ENCODE data around the gene PADI1. TPM values are rescaled to one million over a fixed set of nuclear protein-coding genes. Genes with fewer than 3 reads are reported as not detected.

Gene PADI1
- total RNA-seq, 1 experiment from 2014 or later, result not detected

- no peak for DNase-seq (ENCODE audit: extremely low read depth, low read depth)
Observed at GRCh38 chr1:17195731-17196130, 9.2 kb upstream of the PADI1 start.

- no peak for DNase-seq (ENCODE audit: extremely low read depth, low read depth)
Observed at GRCh38 chr1:17196496-17197185, 8.3 kb upstream of the PADI1 start.

DNA sequence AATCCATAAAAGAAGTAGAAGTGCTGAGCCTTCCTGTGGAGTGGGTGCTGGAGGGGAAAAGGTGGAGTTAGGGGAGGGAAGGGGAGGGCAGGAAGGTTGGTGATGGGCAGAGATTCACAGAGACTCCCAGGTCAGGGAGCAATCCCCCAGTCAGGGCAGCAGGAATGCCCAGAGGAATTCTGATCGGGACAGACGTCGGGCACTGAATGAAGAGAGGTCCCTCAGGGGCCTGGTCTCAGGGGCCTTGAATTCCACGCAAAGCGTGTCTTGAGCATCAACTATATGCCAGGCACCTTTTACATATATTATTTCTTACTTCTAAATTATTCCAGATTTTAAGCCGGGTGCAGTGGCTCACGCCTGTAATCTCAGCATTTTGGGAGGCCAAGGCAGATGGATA, 7.2 kb upstream of the PADI1 start:
- DNase-seq (ENCODE audit: extremely low read depth, low read depth), result no peak

DNA sequence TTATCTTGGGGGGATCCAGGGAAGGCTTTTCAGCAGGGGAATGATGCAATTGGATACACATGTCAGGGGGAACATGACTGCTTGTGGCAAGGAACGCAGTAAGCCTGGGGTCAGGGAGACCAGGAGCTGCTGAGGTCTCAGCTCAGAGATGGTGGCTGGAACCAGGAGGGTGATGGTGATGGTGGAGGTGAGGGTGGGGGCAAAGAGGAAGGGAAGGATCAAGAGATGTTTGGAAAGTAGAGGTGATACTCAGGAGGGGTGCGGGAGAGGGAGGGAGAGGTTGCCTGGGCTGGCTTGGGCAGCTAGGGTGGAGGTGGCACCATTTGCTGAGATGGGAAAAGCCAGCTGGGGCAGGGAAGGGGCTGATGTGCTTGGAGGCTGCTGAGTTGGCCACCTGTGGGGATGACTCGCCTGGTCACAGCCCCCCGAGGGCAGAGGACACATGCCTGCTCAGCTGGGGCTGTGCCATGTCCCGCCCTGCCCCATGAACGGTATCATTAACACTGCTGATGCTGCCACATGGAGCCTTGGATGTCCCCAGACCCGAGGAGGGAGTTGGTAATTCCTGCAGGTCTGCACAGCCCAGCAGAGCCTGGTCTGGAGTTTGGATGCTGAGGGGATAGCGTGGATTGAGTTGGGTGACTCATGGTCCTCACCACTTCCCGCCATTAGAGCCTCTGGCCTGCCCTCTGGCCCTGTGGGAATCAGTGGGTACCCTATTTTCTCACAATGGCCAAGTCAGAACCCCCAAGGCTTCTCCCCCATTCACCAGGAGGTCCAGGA, 6.3 kb upstream of the PADI1 start:
- no peak for DNase-seq (ENCODE audit: extremely low read depth, low read depth)

GRCh38 chr1:17199267-17200044, 5.5 kb upstream of the PADI1 start:
- no peak for DNase-seq (ENCODE audit: extremely low read depth, low read depth)

DNA sequence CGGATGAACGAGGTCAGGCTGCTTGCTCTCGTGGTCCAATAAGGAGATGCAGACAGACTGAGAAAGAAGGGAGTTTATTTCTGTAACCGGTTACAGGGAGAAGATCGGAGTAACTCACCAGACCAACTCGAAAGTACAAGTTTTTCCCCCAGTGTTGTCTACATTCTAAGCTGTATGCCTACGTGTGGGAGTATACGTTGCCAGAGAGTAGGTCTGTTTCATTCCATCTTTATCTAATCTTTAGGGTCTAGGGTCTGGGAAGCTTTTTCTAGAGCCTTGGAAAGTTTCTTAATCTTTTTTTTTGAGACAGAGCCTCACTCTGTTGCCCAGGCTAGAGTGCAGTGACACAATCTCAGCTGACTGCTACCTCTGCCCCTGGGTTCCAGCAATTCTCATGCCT, 4.7 kb upstream of the PADI1 start:
- DNase-seq (ENCODE audit: extremely low read depth, low read depth), result no peak

- no peak for DNase-seq (ENCODE audit: extremely low read depth, low read depth)
Observed at GRCh38 chr1:17200756-17201155, 4.2 kb upstream of the PADI1 start.

DNA sequence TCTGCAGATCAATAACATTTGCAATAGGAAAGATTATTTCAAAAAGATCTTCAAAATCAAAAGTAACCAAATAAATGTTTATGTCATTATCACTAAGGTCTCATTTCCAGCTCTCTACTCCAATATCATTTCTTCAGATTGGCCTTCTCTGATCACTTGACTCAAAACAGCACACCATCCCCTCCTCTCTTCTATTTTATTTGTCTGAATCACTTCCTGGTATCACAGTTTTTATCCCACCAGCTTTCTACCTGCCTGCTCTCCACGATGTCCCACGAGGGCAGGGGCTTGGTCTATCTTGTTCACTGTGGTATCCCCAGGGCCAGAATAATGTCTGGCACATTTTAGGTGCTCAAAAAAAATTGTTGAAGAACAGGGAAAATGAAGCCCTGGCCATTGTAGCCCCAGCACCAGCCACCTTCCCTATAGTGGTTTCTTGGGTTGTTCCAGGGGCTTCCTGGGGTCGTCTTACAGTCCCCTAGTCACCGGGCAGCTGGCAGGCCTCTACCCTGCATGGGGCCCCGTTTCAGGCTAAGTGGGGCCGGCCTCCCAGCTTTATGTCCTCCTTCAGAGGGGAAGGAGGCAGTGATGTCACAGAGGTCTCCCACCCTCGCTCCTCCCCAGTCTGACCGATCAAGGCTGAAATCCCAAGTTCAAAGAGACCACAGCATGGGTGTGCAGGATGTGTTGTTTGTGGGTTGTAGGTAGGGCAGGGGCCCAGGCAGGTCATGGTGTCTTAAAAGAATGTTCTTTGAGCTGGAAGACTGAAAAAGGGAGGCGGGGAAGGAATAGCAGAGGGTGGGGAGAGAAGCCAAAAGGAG, 3.5 kb upstream of the PADI1 start:
- no peak for DNase-seq (ENCODE audit: extremely low read depth, low read depth)

DNA sequence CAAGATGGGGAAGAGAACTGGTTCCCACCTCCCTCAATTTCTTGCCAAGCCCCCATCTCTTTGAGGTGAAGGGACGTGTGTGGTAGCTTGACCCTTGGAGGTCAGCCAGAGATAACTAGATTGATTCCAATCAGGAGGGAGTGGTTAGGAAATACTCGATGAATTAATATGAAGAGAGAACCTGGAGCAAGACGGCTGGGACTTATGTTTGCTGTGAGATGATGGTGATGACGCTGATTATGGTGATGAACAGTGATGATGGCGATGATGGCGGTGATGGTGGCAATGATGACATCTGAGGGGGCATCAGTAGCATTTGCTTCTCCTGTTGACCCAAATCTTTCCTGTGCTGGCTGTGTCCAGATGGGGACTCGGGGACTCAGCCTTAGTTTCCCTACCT, 724 bp downstream of the PADI1 start:
- DNase-seq (ENCODE audit: extremely low read depth, low read depth), result no peak

DNA sequence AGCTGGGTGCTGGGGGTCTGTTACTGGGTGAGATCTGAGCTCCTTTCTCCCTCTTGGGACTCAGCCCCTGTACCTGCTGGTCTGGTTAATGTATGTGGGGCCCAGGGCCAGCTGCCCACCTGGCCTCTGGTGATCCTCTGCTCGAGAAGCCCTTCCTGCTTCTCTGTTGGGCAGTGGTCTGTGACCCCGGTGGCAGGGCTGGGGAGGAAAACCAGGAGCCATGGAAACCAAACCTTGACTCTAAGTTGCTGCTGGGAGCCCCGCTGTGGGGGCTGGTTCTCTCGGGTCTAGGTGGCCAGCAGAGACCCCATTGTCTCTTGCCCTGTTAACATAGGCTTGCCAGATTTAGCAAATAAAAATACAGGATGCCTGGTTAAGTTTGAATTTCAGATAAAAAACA, 1.3 kb downstream of the PADI1 start:
- DNase-seq (ENCODE audit: extremely low read depth, low read depth), result no peak

DNA sequence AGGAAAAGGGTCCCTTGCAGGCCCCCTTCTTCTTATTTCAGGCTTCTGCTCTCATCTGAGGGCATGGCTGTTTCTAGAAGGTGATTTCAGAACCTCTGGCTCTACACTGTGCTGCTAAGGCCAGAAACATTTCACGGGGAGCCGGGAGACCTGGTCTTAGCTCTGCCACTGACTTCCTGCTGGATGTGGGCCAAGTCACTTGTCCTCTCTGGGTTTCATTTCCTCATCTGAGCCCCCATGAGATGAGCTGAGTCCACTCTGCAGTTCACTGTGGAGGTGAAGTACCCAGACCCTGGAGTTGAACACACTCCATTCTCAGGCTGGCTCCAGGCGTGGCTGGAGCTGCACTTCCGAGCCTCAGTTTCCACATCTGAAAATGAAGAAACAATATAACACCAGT, 2.1 kb downstream of the PADI1 start:
- no peak for DNase-seq (ENCODE audit: extremely low read depth, low read depth)

GRCh38 chr1:17207540-17207939, 2.6 kb downstream of the PADI1 start:
- DNase-seq (ENCODE audit: extremely low read depth, low read depth), result no peak

DNA sequence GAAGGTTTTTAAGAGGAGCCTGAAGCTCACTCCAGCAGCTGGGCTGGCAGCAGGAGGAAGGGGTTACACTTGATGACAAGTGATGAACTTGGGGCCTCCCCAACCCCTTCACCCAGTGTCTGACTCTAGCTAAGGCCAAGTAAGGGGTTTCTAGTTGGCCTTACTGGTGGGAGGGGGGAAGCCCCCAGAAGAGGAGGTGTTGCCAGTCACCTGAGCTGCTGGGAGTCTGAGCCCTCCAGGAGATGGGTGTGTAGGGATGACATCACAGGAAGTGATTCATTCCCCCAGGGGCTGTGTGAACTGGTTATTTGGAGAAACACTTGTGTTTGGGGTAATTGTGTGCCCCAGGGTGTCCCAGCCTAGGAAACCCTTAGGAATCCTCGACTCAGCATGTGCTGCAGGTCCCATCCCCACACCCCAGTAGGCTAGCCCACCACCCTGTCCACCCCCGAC, 3.1 kb downstream of the PADI1 start:
- no peak for DNase-seq (ENCODE audit: extremely low read depth, low read depth)

GRCh38 chr1:17208546-17208945, 3.6 kb downstream of the PADI1 start:
- DNase-seq (ENCODE audit: extremely low read depth, low read depth), result no peak

GRCh38 chr1:17209430-17209829, 4.5 kb downstream of the PADI1 start:
- no peak for DNase-seq (ENCODE audit: extremely low read depth, low read depth)

DNA sequence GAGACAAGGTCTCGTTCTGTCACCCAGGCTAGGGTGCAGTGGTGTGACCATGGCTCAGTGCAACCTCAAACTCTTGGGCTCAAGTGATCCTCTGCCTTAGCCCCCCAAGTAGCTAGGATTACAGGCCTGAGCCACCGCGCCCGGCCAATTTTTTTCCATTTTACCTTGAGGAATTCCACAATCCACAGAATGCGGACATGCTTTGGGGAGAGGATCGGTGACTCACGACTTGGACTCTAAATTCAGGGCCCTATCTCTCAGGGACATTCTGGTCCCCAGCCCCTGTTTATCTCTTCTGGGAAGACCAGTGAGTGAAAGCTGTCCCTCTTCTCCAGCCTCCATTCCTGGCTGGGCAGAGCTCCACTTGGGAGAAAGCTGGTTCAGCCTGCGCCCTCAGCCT, 5.2 kb downstream of the PADI1 start:
- DNase-seq (ENCODE audit: extremely low read depth, low read depth), result no peak

DNA sequence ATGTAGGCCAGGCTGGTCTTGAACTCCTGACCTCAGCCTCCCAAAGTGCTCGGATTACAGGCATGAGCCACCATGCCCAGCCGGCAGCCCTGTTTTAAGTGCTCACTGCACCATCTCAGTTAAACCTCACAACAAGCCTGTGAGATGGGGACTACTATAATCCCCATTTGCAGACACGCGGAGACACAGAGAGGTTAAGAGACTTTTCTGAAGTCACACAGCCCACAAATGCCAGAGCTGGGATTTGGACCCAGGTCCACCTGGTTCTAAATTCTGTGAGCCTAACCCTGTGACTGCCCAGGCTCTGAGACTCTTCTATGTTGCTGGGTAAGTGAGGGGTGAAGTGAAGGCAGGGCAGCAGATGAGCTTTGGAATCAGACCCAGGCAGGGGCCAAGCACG, 6.4 kb downstream of the PADI1 start:
- no peak for DNase-seq (ENCODE audit: extremely low read depth, low read depth)

- no peak for DNase-seq (ENCODE audit: extremely low read depth, low read depth)
Observed at GRCh38 chr1:17212009-17212408, 7.1 kb downstream of the PADI1 start.

GRCh38 chr1:17212487-17213121, 7.7 kb downstream of the PADI1 start:
- no peak for DNase-seq (ENCODE audit: extremely low read depth, low read depth)

GRCh38 chr1:17213148-17213781, 8.3 kb downstream of the PADI1 start:
- no peak for DNase-seq (ENCODE audit: extremely low read depth, low read depth)

Data from NCI-H460 (cell line).